Effector memory CD4-positive, alpha-beta T cell (primary cell): ENCODE measurements around the gene CDH12.

Source experiments
- DNase-seq, 3 donors: peaks; one replicate each; pipeline ENCODE4 v3.0.0-alpha.2; 2020
- H3K27ac ChIP-seq: 2 replicates; pipeline ENCODE4 v1.7.0; 2013; ENCODE audit warnings: mild to moderate bottlenecking, low read length, moderate library complexity; ENCODE audit not compliant: insufficient read depth, poor library complexity, severe bottlenecking
- H3K27me3 ChIP-seq: replicated peaks from 2 replicates; pipeline ENCODE4 v1.7.0; 2013; ENCODE audit warnings: mild to moderate bottlenecking, low read length; ENCODE audit not compliant: insufficient read depth, control insufficient read depth, poor library complexity, severe bottlenecking
- H3K36me3 ChIP-seq: 2 replicates; pipeline ENCODE4 v1.7.0; 2013; ENCODE audit warnings: mild to moderate bottlenecking, low read length, moderate library complexity; ENCODE audit not compliant: control insufficient read depth, insufficient read depth
- H3K4me1 ChIP-seq: 2 replicates; pipeline ENCODE4 v1.7.0; 2013; ENCODE audit warnings: low read length, mild to moderate bottlenecking; ENCODE audit not compliant: control insufficient read depth, insufficient read depth, poor library complexity, severe bottlenecking
- H3K4me3 ChIP-seq: 2 replicates; pipeline ENCODE4 v1.7.0; 2013; ENCODE audit warnings: low read length, low read depth, mild to moderate bottlenecking; ENCODE audit not compliant: insufficient read depth, poor library complexity, severe bottlenecking
- H3K9me3 ChIP-seq: 2 replicates; pipeline ENCODE4 v1.7.0; 2013; ENCODE audit warnings: mild to moderate bottlenecking, low read length, moderate library complexity; ENCODE audit not compliant: control insufficient read depth

Gene CDH12

GRCh38 chr5:22514231-22514630, 338.9 kb downstream of the CDH12 start:
- no peak overlapping the region for H3K4me3 ChIP-seq
- no peaks in the 10 kb centered on the region for H3K36me3 ChIP-seq
- no peak overlapping the region for H3K27ac ChIP-seq
- no peaks in the 10 kb centered on the region for H3K4me1 ChIP-seq
- no peaks in the 10 kb centered on the region for H3K9me3 ChIP-seq
- no peaks in the 10 kb centered on the region for H3K27me3 ChIP-seq
- no peak for DNase-seq

GRCh38 chr5:22505891-22506290, 347.3 kb downstream of the CDH12 start:
- Histone ChIP-seq H3K36me3 (no peaks in the 10 kb centered on the region), H3K4me1 (no peaks in the 10 kb centered on the region), H3K4me3 (no peak overlapping the region), H3K27ac (no peak overlapping the region), H3K27me3 (no peaks in the 10 kb centered on the region), H3K9me3 (no peaks in the 10 kb centered on the region)
- no peak for DNase-seq

GRCh38 chr5:22504411-22504810, 348.7 kb downstream of the CDH12 start:
- H3K27me3 ChIP-seq = no peaks in the 10 kb centered on the region
- H3K9me3 ChIP-seq = no peaks in the 10 kb centered on the region
- DNase-seq = no peak
- no peaks in the 10 kb centered on the region for H3K4me1 ChIP-seq
- H3K27ac ChIP-seq = no peak overlapping the region
- H3K4me3 ChIP-seq = no peak overlapping the region
- no peaks in the 10 kb centered on the region for H3K36me3 ChIP-seq

- H3K27ac ChIP-seq = no peak overlapping the region
- no peak for DNase-seq
- H3K4me1 ChIP-seq = no peaks in the 10 kb centered on the region
- no peaks in the 10 kb centered on the region for H3K36me3 ChIP-seq
- no peak overlapping the region for H3K4me3 ChIP-seq
- H3K9me3 ChIP-seq = no peaks in the 10 kb centered on the region
- H3K27me3 ChIP-seq = no peaks in the 10 kb centered on the region
Observed at GRCh38 chr5:22500556-22500955, 352.6 kb downstream of the CDH12 start.

GRCh38 chr5:22496666-22497065, 356.5 kb downstream of the CDH12 start:
- Histone ChIP-seq H3K27ac (no peak overlapping the region), H3K9me3 (no peaks in the 10 kb centered on the region), H3K36me3 (no peaks in the 10 kb centered on the region), H3K4me3 (no peak overlapping the region), H3K27me3 (no peaks in the 10 kb centered on the region), H3K4me1 (no peaks in the 10 kb centered on the region)
- no peak for DNase-seq

- Histone ChIP-seq H3K36me3 (no peaks in the 10 kb centered on the region), H3K9me3 (no peaks in the 10 kb centered on the region), H3K4me3 (no peak overlapping the region), H3K4me1 (no peaks in the 10 kb centered on the region), H3K27ac (no peak overlapping the region), H3K27me3 (no peaks in the 10 kb centered on the region)
- DNase-seq = no peak
Observed at GRCh38 chr5:22495016-22495720, 358.0 kb downstream of the CDH12 start.

- no peaks in the 10 kb centered on the region for H3K36me3 ChIP-seq
- H3K27ac ChIP-seq = no peak overlapping the region
- no peaks in the 10 kb centered on the region for H3K27me3 ChIP-seq
- no peak for DNase-seq
- no peaks in the 10 kb centered on the region for H3K9me3 ChIP-seq
- no peaks in the 10 kb centered on the region for H3K4me1 ChIP-seq
- H3K4me3 ChIP-seq = no peak overlapping the region
Observed at GRCh38 chr5:22488427-22488826, 364.7 kb downstream of the CDH12 start.

GRCh38 chr5:22480305-22480704, 372.8 kb downstream of the CDH12 start:
- no peaks in the 10 kb centered on the region for H3K27me3 ChIP-seq
- no peak overlapping the region for H3K27ac ChIP-seq

GRCh38 chr5:22473886-22474285, 379.3 kb downstream of the CDH12 start:
- H3K27me3 ChIP-seq = no peaks in the 10 kb centered on the region
- H3K4me3 ChIP-seq = no peak overlapping the region
- H3K4me1 ChIP-seq = no peaks in the 10 kb centered on the region
- no peaks in the 10 kb centered on the region for H3K36me3 ChIP-seq
- no peaks in the 10 kb centered on the region for H3K9me3 ChIP-seq
- no peak for DNase-seq
- no peak overlapping the region for H3K27ac ChIP-seq

More at GRCh38 chr5:22480305-22480704, 372.8 kb downstream of the CDH12 start:
- no peak for DNase-seq
- Histone ChIP-seq H3K4me1 (no peaks in the 10 kb centered on the region), H3K9me3 (no peaks in the 10 kb centered on the region), H3K36me3 (no peaks in the 10 kb centered on the region), H3K4me3 (no peak overlapping the region)

GRCh38 chr5:22471154-22471553, 382.0 kb downstream of the CDH12 start:
- Histone ChIP-seq H3K9me3 (no peaks in the 10 kb centered on the region), H3K4me3 (no peak overlapping the region), H3K36me3 (no peaks in the 10 kb centered on the region), H3K27ac (no peak overlapping the region), H3K4me1 (no peaks in the 10 kb centered on the region), H3K27me3 (no peaks in the 10 kb centered on the region)
- no peak for DNase-seq
